WI38 (cell line): ENCODE measurements around the gene TEP1.

Source experiments
- H3K4me3 ChIP-seq: 2 replicates; pipeline ENCODE4 v1.5.1; 2011; ENCODE audit warnings: low read depth, mild to moderate bottlenecking, control low read depth, low read length
- TF ChIP-seq, protein P1 (sequence below): IDR thresholded peaks from 2 replicates; pipeline ENCODE4 v1.5.1; 2012; ENCODE audit warnings: low read depth, mild to moderate bottlenecking, control low read depth, low read length

The TEP1 gene

GRCh38 chr14:20329355-20329754 is 83.9 kb downstream of the TEP1 start:
- no peak overlapping the region for H3K4me3 ChIP-seq
- TF ChIP-seq, protein P1, sequence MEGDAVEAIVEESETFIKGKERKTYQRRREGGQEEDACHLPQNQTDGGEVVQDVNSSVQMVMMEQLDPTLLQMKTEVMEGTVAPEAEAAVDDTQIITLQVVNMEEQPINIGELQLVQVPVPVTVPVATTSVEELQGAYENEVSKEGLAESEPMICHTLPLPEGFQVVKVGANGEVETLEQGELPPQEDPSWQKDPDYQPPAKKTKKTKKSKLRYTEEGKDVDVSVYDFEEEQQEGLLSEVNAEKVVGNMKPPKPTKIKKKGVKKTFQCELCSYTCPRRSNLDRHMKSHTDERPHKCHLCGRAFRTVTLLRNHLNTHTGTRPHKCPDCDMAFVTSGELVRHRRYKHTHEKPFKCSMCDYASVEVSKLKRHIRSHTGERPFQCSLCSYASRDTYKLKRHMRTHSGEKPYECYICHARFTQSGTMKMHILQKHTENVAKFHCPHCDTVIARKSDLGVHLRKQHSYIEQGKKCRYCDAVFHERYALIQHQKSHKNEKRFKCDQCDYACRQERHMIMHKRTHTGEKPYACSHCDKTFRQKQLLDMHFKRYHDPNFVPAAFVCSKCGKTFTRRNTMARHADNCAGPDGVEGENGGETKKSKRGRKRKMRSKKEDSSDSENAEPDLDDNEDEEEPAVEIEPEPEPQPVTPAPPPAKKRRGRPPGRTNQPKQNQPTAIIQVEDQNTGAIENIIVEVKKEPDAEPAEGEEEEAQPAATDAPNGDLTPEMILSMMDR, result no peak

GRCh38 chr14:20328705-20329104 is 84.6 kb downstream of the TEP1 start:
- H3K4me3 ChIP-seq, result no peak overlapping the region
- TF ChIP-seq, protein P1, result no peak

GRCh38 chr14:20327005-20327869 is 86.1 kb downstream of the TEP1 start:
- TF ChIP-seq, protein P1, result no peak
- H3K4me3 ChIP-seq, result no peak overlapping the region

GRCh38 chr14:20317720-20318119 is 95.6 kb downstream of the TEP1 start:
- no peak overlapping the region for H3K4me3 ChIP-seq
- TF ChIP-seq, protein P1, result no peak
